ENCODE measurements around the gene SHOC2.

DNA sequence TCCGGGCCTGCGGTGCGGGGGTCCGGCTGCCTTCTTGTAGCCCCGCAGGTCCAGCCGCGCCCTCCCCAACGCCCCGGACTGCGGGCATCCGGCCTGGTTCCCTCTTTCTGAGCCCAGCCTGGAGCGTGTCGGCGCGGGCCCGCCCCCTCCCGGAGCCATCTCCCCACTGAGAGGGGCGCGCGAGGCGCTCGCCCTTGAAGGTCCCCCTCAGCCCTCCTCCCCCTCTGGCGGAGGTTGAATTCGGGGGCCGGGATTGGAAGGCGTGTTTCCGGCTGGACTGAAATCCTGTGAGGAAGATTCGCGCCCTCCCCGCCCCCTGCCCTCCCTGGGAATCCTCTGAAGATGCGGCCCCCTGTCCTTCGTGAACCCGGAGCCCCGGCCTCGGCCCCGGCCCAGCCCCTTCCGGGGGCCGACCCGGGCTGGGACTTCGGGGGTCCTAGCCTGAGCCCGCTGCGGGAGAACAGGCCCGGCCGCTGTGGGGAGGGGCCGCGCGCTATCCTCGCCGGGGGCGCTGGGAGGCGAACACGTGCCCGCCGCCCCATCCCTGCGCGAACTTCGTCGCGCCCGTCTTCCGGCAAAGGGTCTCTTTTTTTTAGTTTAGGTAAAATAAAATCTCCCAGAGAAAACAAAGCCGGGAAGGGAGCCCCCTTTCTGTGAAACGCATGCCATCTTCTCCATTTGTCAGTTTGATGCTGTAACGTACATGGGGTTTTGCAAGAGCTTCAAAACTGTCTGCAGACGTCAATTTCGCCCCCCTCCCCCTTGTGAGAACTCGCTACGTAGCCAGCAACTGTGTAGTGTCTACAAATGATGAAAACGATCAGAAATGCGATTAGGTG, 47.0 kb upstream of the SHOC2 start:
- TF ChIP-seq, protein P1, sequence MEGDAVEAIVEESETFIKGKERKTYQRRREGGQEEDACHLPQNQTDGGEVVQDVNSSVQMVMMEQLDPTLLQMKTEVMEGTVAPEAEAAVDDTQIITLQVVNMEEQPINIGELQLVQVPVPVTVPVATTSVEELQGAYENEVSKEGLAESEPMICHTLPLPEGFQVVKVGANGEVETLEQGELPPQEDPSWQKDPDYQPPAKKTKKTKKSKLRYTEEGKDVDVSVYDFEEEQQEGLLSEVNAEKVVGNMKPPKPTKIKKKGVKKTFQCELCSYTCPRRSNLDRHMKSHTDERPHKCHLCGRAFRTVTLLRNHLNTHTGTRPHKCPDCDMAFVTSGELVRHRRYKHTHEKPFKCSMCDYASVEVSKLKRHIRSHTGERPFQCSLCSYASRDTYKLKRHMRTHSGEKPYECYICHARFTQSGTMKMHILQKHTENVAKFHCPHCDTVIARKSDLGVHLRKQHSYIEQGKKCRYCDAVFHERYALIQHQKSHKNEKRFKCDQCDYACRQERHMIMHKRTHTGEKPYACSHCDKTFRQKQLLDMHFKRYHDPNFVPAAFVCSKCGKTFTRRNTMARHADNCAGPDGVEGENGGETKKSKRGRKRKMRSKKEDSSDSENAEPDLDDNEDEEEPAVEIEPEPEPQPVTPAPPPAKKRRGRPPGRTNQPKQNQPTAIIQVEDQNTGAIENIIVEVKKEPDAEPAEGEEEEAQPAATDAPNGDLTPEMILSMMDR (IDR thresholded peaks at IDR 0.05; ENCODE audit: low read depth, low read length), result peak; percentile 22; the same call in 1 of the 2 replicates
- no peak for TF ChIP-seq EZH2phosphoT487 (IDR thresholded peaks at IDR 0.05; ENCODE audit: low read depth)
